MCF 10A (cell line): Measurements from ENCODE around the gene SST. TPM values are rescaled to one million over a fixed set of nuclear protein-coding genes. Genes with fewer than 3 reads are reported as not detected.

ENCODE experiments used
- BruUV-seq: library from RNA; stranded (reverse); fragments of 400-500 nt; replicated peaks from 2 replicates; lab custom pipeline; 2021; lab: Mats Ljungman, UMichigan
- CTCF ChIA-PET: fragments of 300-600 bp; sonication (Branson Sonifier 250); formaldehyde crosslinking; extraction: SDS; loops from one replicate; lab custom pipeline; 2021; ENCODE audit warnings: antibody characterized with exemption, inconsistent platforms; lab: Yijun Ruan, JAX
- POLR2A ChIA-PET: fragments of 300-600, 350-650 bp; sonication (Branson Sonifier 250); formaldehyde crosslinking; extraction: SDS; loops from one replicate; lab custom pipeline; 2020; ENCODE audit warnings: antibody characterized with exemption, inconsistent platforms; lab: Yijun Ruan, JAX
- DNase-seq: peaks from one replicate; pipeline ENCODE4 v3.0.0-alpha.2; 2018; ENCODE audit not compliant: unreplicated experiment
- H3K27ac Mint-ChIP-seq: one replicate; pipeline ENCODE4 v1.8.0; 2022; ENCODE audit warnings: mild to moderate bottlenecking, low read depth, mixed read lengths; ENCODE audit not compliant: unreplicated experiment
- H3K27me3 Mint-ChIP-seq: one replicate; pipeline ENCODE4 v1.8.0; 2022; ENCODE audit warnings: mixed read lengths; ENCODE audit not compliant: insufficient read depth, unreplicated experiment
- H3K36me3 Mint-ChIP-seq: one replicate; pipeline ENCODE4 v1.8.0; 2022; ENCODE audit warnings: mild to moderate bottlenecking, moderate library complexity, mixed read lengths; ENCODE audit not compliant: insufficient read depth, unreplicated experiment
- H3K4me1 Mint-ChIP-seq: one replicate; pipeline ENCODE4 v1.8.0; 2022; ENCODE audit warnings: mixed read lengths; ENCODE audit not compliant: insufficient read depth, unreplicated experiment
- H3K4me3 Mint-ChIP-seq: one replicate; pipeline ENCODE4 v1.8.0; 2022; ENCODE audit warnings: mild to moderate bottlenecking, moderate library complexity, mixed read lengths; ENCODE audit not compliant: unreplicated experiment
- H3K9me3 Mint-ChIP-seq: one replicate; pipeline ENCODE4 v1.8.0; 2022; ENCODE audit warnings: mixed read lengths; ENCODE audit not compliant: unreplicated experiment
- CTCF ChIP-seq: fragments of 200-600 bp; IDR thresholded peaks from one replicate; pipeline ENCODE4 v1.8.0; 2022; ENCODE audit warnings: antibody characterized with exemption, mild to moderate bottlenecking; ENCODE audit not compliant: unreplicated experiment
- intact Hi-C: fragments of 100-400 bp; cut with micrococcal nuclease; formaldehyde crosslinking; loops from 2 replicates; pipeline ENCODE4 v1.14.1; 2022
- total RNA-seq: library from RNA; stranded (reverse); gene quantifications from 2 replicates; pipeline ENCODE4 v1.2.3, GENCODE V29; 2022

The SST gene
- total RNA-seq, 1 experiment from 2014 or later: not detected

DNA sequence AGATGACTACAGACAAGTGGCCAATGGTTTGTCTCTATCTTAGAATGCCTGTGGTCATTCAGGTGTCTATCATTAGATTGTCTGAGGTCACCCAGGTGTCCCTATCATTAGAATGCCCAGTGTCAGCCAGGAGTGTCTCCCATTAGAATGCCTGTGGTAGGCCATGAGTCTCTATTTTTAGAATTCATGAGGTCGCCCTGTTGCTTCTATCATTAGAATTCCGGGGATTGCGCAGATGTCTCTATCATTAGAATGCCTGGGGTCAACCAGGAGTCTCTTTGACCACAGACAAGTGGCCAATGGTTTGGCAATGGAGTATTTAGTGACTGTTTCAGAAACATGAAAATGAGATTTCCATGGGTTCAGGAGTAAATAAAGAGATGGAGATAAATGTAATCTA, 24.6 kb upstream of the SST start:
- no TSS peak for BruUV-seq
- TF ChIP-seq CTCF: no peak
- intact Hi-C loops: no loop called here
- H3K36me3 Mint-ChIP-seq: no peaks in the 10 kb centered on the region
- no peak for DNase-seq
- peaks cover 7% of the 10 kb centered on the region for H3K9me3 Mint-ChIP-seq
- H3K4me3 Mint-ChIP-seq: no peak overlapping the region
- peaks cover 59% of the 10 kb centered on the region for H3K27me3 Mint-ChIP-seq
- POLR2A ChIA-PET: no interaction called here
- H3K27ac Mint-ChIP-seq: no peak overlapping the region
- CTCF ChIA-PET: interaction anchor here (0.9 to 3.0 kb wide), 4 partner anchors 15 to 376 kb away, joined by 3 to 22 read pairs (median 4); no protein-coding TSS in a partner anchor
- H3K4me1 Mint-ChIP-seq: no peaks in the 10 kb centered on the region

- peaks cover 69% of the 10 kb centered on the region for H3K27me3 Mint-ChIP-seq
- intact Hi-C loops: no loop called here
- H3K36me3 Mint-ChIP-seq: no peaks in the 10 kb centered on the region
- no peak overlapping the region for H3K27ac Mint-ChIP-seq
- CTCF ChIA-PET: interaction anchor here (1.4 to 6.6 kb wide), 4 partner anchors 9 to 375 kb away, joined by 3 to 38 read pairs (median 4); no protein-coding TSS in a partner anchor
- no peak for DNase-seq
- H3K4me1 Mint-ChIP-seq: no peaks in the 10 kb centered on the region
- no peak overlapping the region for H3K4me3 Mint-ChIP-seq
- POLR2A ChIA-PET: no interaction called here
- BruUV-seq: no TSS peak
- peaks cover 7% of the 10 kb centered on the region for H3K9me3 Mint-ChIP-seq
- no peak for TF ChIP-seq CTCF
Measured at GRCh38 chr3:187693431-187693830, 23.2 kb upstream of the SST start.

DNA sequence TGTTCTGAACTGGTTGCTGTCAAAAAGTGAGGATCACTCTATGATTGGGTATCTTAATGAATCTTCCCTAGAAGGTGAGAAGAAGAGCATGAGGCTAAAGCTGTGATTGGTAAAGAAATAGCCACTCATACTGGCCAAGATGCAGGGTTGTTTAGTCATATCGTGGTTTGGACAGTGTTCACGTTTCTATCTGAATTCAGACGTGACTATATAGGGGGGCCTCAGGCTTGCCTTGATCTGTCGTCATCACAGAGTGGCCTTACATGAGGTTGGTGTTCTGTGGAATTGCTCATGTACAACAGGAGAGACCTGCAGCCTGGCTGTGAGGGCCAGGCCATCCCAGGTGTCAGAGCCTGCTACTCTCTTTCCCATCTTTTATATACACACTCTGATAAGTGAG, 19.8 kb upstream of the SST start:
- CTCF ChIA-PET: interaction anchor here (4.3 to 6.6 kb wide), 2 partner anchors 10 to 371 kb away, joined by 24 to 38 read pairs; no protein-coding TSS in a partner anchor
- DNase-seq: no peak

More for the DNA sequence above, 19.8 kb upstream of the SST start:
- Mint-ChIP-seq H3K36me3 (no peaks in the 10 kb centered on the region), H3K4me3 (no peak overlapping the region), H3K27me3 (peaks cover 47% of the 10 kb centered on the region), H3K4me1 (no peaks in the 10 kb centered on the region), H3K9me3 (peaks cover 18% of the 10 kb centered on the region), H3K27ac (no peak overlapping the region)
- POLR2A ChIA-PET: interaction anchor here (0.6 kb wide), 1 partner anchor 15 kb away, joined by 3 read pairs; no protein-coding TSS in a partner anchor
- no TSS peak for BruUV-seq
- TF ChIP-seq CTCF: no peak
- intact Hi-C loops: no loop called here
